H1 (cell line): ENCODE measurements around the gene HEATR5A. TPM values are rescaled to one million over a fixed set of nuclear protein-coding genes. Genes with fewer than 3 reads are reported as not detected.
A peak's percentile ranks its signal among the peaks of the same experiment; 100 is the strongest.

Experiments used
- CTCF ChIA-PET: fragments of 300-600 bp; sonication (Branson Sonifier 250); formaldehyde crosslinking; loops from one replicate; lab custom pipeline; 2021; ENCODE audit not compliant: partially characterized antibody; lab: Charles Lee
- POLR2A ChIA-PET: fragments of 300-600 bp; sonication (Branson Sonifier 250); formaldehyde crosslinking; loops from one replicate; lab custom pipeline; 2021; ENCODE audit warnings: inconsistent platforms; ENCODE audit not compliant: partially characterized antibody; lab: Charles Lee
- DNase-seq, 2 experiments: peaks; one replicate each; pipeline versions ENCODE4 v3.0.0 to v3.0.0-alpha.2; 2010 to 2022; ENCODE audit warnings: low spot score in 2 of 2, low read depth in 1 of 2, mixed read lengths in 1 of 2
- FAIRE-seq: peaks from 2 replicates; lab custom pipeline; 2011; peaks lifted over from hg19 to GRCh38; lab: Jason Lieb, UNC
- H2AFZ ChIP-seq: 2 replicates; pipeline ENCODE4 v1.8.1; 2012; ENCODE audit warnings: low read length, inconsistent platforms
- H2AK5ac ChIP-seq: 2 replicates; pipeline ENCODE4 v1.6.1; 2013; ENCODE audit warnings: low read depth, low read length
- H2BK120ac ChIP-seq: replicated peaks from 2 replicates; pipeline ENCODE3; 2013; ENCODE audit warnings: low read depth, low read length, inconsistent platforms
- H2BK12ac ChIP-seq: 2 replicates; pipeline ENCODE4 v1.6.1; 2013; ENCODE audit warnings: low read depth, low read length
- H2BK15ac ChIP-seq: 2 replicates; pipeline ENCODE4 v1.6.1; 2013; ENCODE audit warnings: low read length
- H2BK20ac ChIP-seq: 2 replicates; pipeline ENCODE4 v1.6.1; 2013; ENCODE audit warnings: low read length
- H2BK5ac ChIP-seq: 2 replicates; pipeline ENCODE4 v1.6.1; 2013; ENCODE audit warnings: low read depth, low read length
- H3K14ac ChIP-seq: 2 replicates; pipeline ENCODE4 v1.6.1; 2013; ENCODE audit warnings: inconsistent platforms; ENCODE audit not compliant: insufficient read length
- H3K18ac ChIP-seq: 2 replicates; pipeline ENCODE4 v1.6.1; 2013; ENCODE audit warnings: low read length; ENCODE audit errors: extremely low read depth
- H3K23ac ChIP-seq: 2 replicates; pipeline ENCODE4 v1.6.1; 2013; ENCODE audit warnings: inconsistent platforms; ENCODE audit not compliant: insufficient read length
- H3K23me2 ChIP-seq: 2 replicates; pipeline ENCODE4 v1.6.1; 2013; ENCODE audit warnings: low read depth, low read length
- H3K27ac ChIP-seq: 2 replicates; pipeline ENCODE4 v1.6.1; 2011; ENCODE audit warnings: low read depth, low read length, inconsistent platforms
- H3K27me3 ChIP-seq, 4 experiments: replicated peaks in 1 of 4; 1 replicate in 1 of 4; 2 replicates in 3 of 4; pipeline versions ENCODE4 v1.6.1 to v1.8.1; 2011 to 2013; ENCODE audit warnings: low read length in 3 of 4, mild to moderate bottlenecking in 3 of 4, inconsistent platforms in 2 of 4, mixed read lengths in 2 of 4, moderate library complexity in 1 of 4; ENCODE audit not compliant: control insufficient read depth in 3 of 4, insufficient read depth in 3 of 4; ENCODE audit errors: extremely low read depth in 1 of 4
- H3K36me3 ChIP-seq, 4 experiments: 2 replicates each; pipeline versions ENCODE4 v1.6.1 to v1.8.1; 2011 to 2013; ENCODE audit warnings: mild to moderate bottlenecking in 4 of 4, low read length in 3 of 4, moderate library complexity in 2 of 4, control low read depth in 1 of 4, inconsistent platforms in 1 of 4; ENCODE audit not compliant: insufficient read depth in 4 of 4, control insufficient read depth in 2 of 4
- H3K4ac ChIP-seq: replicated peaks from 2 replicates; pipeline ENCODE3; 2013; ENCODE audit warnings: low read length, low read depth, mixed read lengths, inconsistent platforms; ENCODE audit not compliant: insufficient read length
- H3K4me1 ChIP-seq, 4 experiments: replicated peaks in 1 of 4; 1 replicate in 1 of 4; 2 replicates in 3 of 4; pipeline versions ENCODE4 v1.6.1 to v1.8.1; 2011 to 2013; ENCODE audit warnings: low read length in 3 of 4, inconsistent platforms in 2 of 4, mixed read lengths in 1 of 4; ENCODE audit not compliant: insufficient read depth in 4 of 4, control insufficient read depth in 3 of 4
- H3K4me2 ChIP-seq, 2 experiments: 2 replicates each; pipeline versions ENCODE4 v1.6.1 to v1.8.1; 2011 to 2013; ENCODE audit warnings: low read depth in 2 of 2, low read length in 2 of 2, control low read depth in 1 of 2, inconsistent platforms in 1 of 2, mild to moderate bottlenecking in 1 of 2; ENCODE audit not compliant: insufficient read depth in 1 of 2
- H3K4me3 ChIP-seq, 4 experiments: fragments of 200-600, 300-600 bp in 1 of 4; sonication (generic), shearing (Covaris generic), sonication (Bioruptor Twin) in 1 of 4; 2 replicates each; pipeline versions ENCODE4 v1.5.1 to v1.8.1; 2011 to 2016; ENCODE audit warnings: low read length in 4 of 4, low read depth in 3 of 4, control low read depth in 2 of 4, inconsistent platforms in 2 of 4, mild to moderate bottlenecking in 2 of 4, mixed read lengths in 1 of 4, moderate library complexity in 1 of 4; ENCODE audit not compliant: insufficient read depth in 2 of 4; ENCODE audit errors: extremely low read depth in 1 of 4
- H3K56ac ChIP-seq: replicated peaks from 2 replicates; pipeline ENCODE3; 2013; ENCODE audit warnings: low read depth, mild to moderate bottlenecking, mixed read lengths, low read length, inconsistent platforms; ENCODE audit not compliant: insufficient read length
- H3K79me1 ChIP-seq: 2 replicates; pipeline ENCODE4 v1.6.1; 2013; ENCODE audit warnings: low read depth, low read length, control low read depth
- H3K79me2 ChIP-seq, 2 experiments: 2 replicates each; pipeline versions ENCODE4 v1.6.1 to v1.8.1; 2012 to 2013; ENCODE audit warnings: low read length in 2 of 2, mild to moderate bottlenecking in 2 of 2, inconsistent platforms in 1 of 2; ENCODE audit not compliant: insufficient read depth in 2 of 2, control insufficient read depth in 1 of 2
- H3K9ac ChIP-seq, 4 experiments: replicated peaks in 1 of 4; 1 replicate in 1 of 4; 2 replicates in 3 of 4; pipeline versions ENCODE4 v1.6.1 to v1.8.1; 2011 to 2013; ENCODE audit warnings: low read depth in 3 of 4, low read length in 3 of 4, control low read depth in 2 of 4, mild to moderate bottlenecking in 2 of 4, moderate library complexity in 2 of 4, inconsistent platforms in 1 of 4; ENCODE audit errors: extremely low read depth in 1 of 4
- H3K9me3 ChIP-seq, 2 experiments: 2 replicates each; pipeline versions ENCODE4 v1.6.1 to v1.8.1; 2012 to 2013; ENCODE audit warnings: mild to moderate bottlenecking in 2 of 2, moderate library complexity in 2 of 2, control low read depth in 1 of 2, inconsistent platforms in 1 of 2, low read depth in 1 of 2, low read length in 1 of 2, mixed read lengths in 1 of 2; ENCODE audit not compliant: insufficient read depth in 2 of 2
- H4K20me1 ChIP-seq, 2 experiments: replicated peaks in 1 of 2; 2 replicates each; pipeline versions ENCODE3 to v1.8.1; 2011 to 2013; ENCODE audit warnings: inconsistent platforms in 2 of 2, low read length in 2 of 2, mild to moderate bottlenecking in 1 of 2; ENCODE audit not compliant: insufficient read depth in 2 of 2, control insufficient read depth in 1 of 2
- H4K5ac ChIP-seq: 2 replicates; pipeline ENCODE4 v1.6.1; 2013; ENCODE audit warnings: low read length, low read depth, mixed read lengths, inconsistent platforms; ENCODE audit not compliant: insufficient read length
- H4K8ac ChIP-seq: 2 replicates; pipeline ENCODE4 v1.8.0; 2013; ENCODE audit warnings: mild to moderate bottlenecking, moderate library complexity, low read length, inconsistent platforms; ENCODE audit not compliant: insufficient read depth; ENCODE audit errors: extremely low read depth
- H4K91ac ChIP-seq: replicated peaks from 2 replicates; pipeline ENCODE3; 2013; ENCODE audit warnings: low read length, mixed read lengths, inconsistent platforms; ENCODE audit not compliant: insufficient read length
- BCL11A ChIP-seq, 2 experiments: IDR thresholded peaks; one replicate each; pipeline ENCODE4 v1.6.1; 2011; ENCODE audit warnings: low read depth in 2 of 2, low read length in 2 of 2, mild to moderate bottlenecking in 2 of 2
- EP300 ChIP-seq, 2 experiments: IDR thresholded peaks; 1 replicate in 1 of 2; 2 replicates in 1 of 2; pipeline ENCODE4 v1.6.1; 2011 to 2012; ENCODE audit warnings: low read depth in 2 of 2, low read length in 2 of 2, mild to moderate bottlenecking in 2 of 2, borderline replicate concordance in 1 of 2, inconsistent platforms in 1 of 2, moderate library complexity in 1 of 2
- NANOG ChIP-seq: IDR thresholded peaks from 2 replicates; pipeline ENCODE4 v1.6.1; 2011; ENCODE audit warnings: low read length, low read depth, mild to moderate bottlenecking, inconsistent platforms; ENCODE audit not compliant: insufficient read depth, poor library complexity, severe bottlenecking
- SRF ChIP-seq: IDR thresholded peaks from 2 replicates; pipeline ENCODE4 v1.6.1; 2011; ENCODE audit warnings: mild to moderate bottlenecking, low read depth, low read length, moderate library complexity
- WGBS, 2 experiments: shearing (Covaris generic) in 1 of 2; methylation state at CpG; one replicate each; pipeline versions ENCODE4 v1.1.6 to v1.1.7; 2013 to 2015; ENCODE audit warnings: low lambda C conversion rate in 2 of 2, mixed read lengths in 2 of 2, inconsistent platforms in 1 of 2, low coverage in 1 of 2, missing lambda C conversion rate in 1 of 2; ENCODE audit not compliant: insufficient replicate concordance in 2 of 2, insufficient coverage in 1 of 2, insufficient read length in 1 of 2; ENCODE audit errors: extremely low coverage in 1 of 2, missing lambda C conversion rate in 1 of 2; 5-methylcytosine and 5-hydroxymethylcytosine counted together
- polyA plus RNA-seq, 7 experiments: library from polyadenylated mRNA; depleted of rRNA in 3 of 7; stranded (reverse) in 5 of 7; unstranded in 2 of 7; fragments of >200 nt in 5 of 7; fragments of 200-250 nt in 2 of 7; gene quantifications; 1 replicate in 5 of 7; 2 replicates in 1 of 7; 4 replicates in 1 of 7; pipeline versions ENCODE4 v1.2.1 to v1.2.3, GENCODE V29; 2011 to 2013; ENCODE audit warnings: missing spikeins in 2 of 7, mixed read lengths in 2 of 7
- total RNA-seq: library from RNA; stranded (reverse); fragmentation: NEBNext Ultra II Directional; extraction: Animal tissue kit (Norgen Biotek cat#: 25700); gene quantifications from 2 replicates; pipeline ENCODE4 v1.2.1, GENCODE V29; 2021

Gene HEATR5A
- total and polyA plus RNA-seq, 2 of the 8 experiments (the other 6 are each of a cell fraction or from before 2014, with no cell fraction given): 9.0 to 36.2 TPM

- FAIRE-seq: peak; percentile 71
- no peak overlapping the region for H2BK15ac ChIP-seq
- WGBS, 2 experiments: 8% methylated on average over 3 of the region's 3 CpGs; no CpG with 5 or more reads in 1 of the 2 experiments
- no peak overlapping the region for H2AK5ac ChIP-seq
- peak overlapping the region; percentile 86 for H4K5ac ChIP-seq
- no peak overlapping the region for H3K9ac ChIP-seq
- peak overlapping the region; percentile 12 to 20; a peak in 3 of 4 replicates for H3K4me2 ChIP-seq
- H3K79me1 ChIP-seq: no peaks in the 10 kb centered on the region
- no peak overlapping the region for H3K56ac ChIP-seq
- no peaks in the 10 kb centered on the region for H3K79me2 ChIP-seq
- DNase-seq: no peak
- no peak overlapping the region for H2BK12ac ChIP-seq
- H4K20me1 ChIP-seq: no peaks in the 10 kb centered on the region
- no peak overlapping the region for H3K23ac ChIP-seq
- H3K4me3 ChIP-seq: peak overlapping the region in 1 of 4 experiments; percentile 25; a peak in 1 of 8 replicates
- H2BK120ac ChIP-seq: no peak overlapping the region
- peaks cover 0 to 13% (median 2%) of the 10 kb centered on the region in 4 experiments; a peak in 2 of 7 replicates for H3K4me1 ChIP-seq
- H3K14ac ChIP-seq: no peak overlapping the region
- H2BK20ac ChIP-seq: no peak overlapping the region
- H4K8ac ChIP-seq: no peak overlapping the region
- no peak overlapping the region; the same call in 1 of the 2 replicates for H3K27ac ChIP-seq
- H3K4ac ChIP-seq: no peak overlapping the region
- no peaks in the 10 kb centered on the region for H3K9me3 ChIP-seq
- H3K27me3 ChIP-seq: no peaks in the 10 kb centered on the region
- no peak overlapping the region for H2AFZ ChIP-seq
- H3K36me3 ChIP-seq: no peaks in the 10 kb centered on the region
- no peaks in the 10 kb centered on the region for H3K23me2 ChIP-seq
- ChIA-PET POLR2A (interaction anchor here (0.7 to 2.7 kb wide), 4 partner anchors 9 to 267 kb away, joined by 3 to 13 read pairs (median 5); partner anchors contain the start of genes HECTD1 and STRN3), CTCF (interaction anchor here (0.7 kb wide), 1 partner anchor 1145 kb away, joined by 3 read pairs; no protein-coding TSS in a partner anchor)
- H4K91ac ChIP-seq: no peak overlapping the region
- peak overlapping the region; percentile 64; the same call in 1 of the 2 replicates for H2BK5ac ChIP-seq
- H3K18ac ChIP-seq: no peak overlapping the region
- peak in 1 of 2 experiments; percentile 57; a peak in 1 of 3 replicates for TF ChIP-seq EP300 (IDR thresholded peaks at IDR 0.05; ENCODE audit: borderline replicate concordance in 1 of 2, low read depth in 2 of 2, low read length in 2 of 2)
- TF ChIP-seq BCL11A (IDR thresholded peaks at IDR 0.05; ENCODE audit: low read depth in 2 of 2, low read length in 2 of 2): no peak
- peak; percentile 42; the same call in 1 of the 2 replicates for TF ChIP-seq SRF
- TF ChIP-seq NANOG: peak; percentile 29
Measured at GRCh38 chr14:31292937-31293616, 127.3 kb downstream of the HEATR5A start.
